ENCODE measurements around the gene CTXND2. TPM values are rescaled to one million over a fixed set of nuclear protein-coding genes. Genes with fewer than 3 reads are reported as not detected.
"Not testable (repeated sequence)": the region's sequence is repeated elsewhere in the genome, so short reads cannot be mapped to it uniquely, and the experiment has no call there.

CTXND2 gene
- total and polyA plus RNA-seq, 2 of the 13 experiments (the other 11 are each of a cell fraction or from before 2014, with no cell fraction given) = not detected

DNA sequence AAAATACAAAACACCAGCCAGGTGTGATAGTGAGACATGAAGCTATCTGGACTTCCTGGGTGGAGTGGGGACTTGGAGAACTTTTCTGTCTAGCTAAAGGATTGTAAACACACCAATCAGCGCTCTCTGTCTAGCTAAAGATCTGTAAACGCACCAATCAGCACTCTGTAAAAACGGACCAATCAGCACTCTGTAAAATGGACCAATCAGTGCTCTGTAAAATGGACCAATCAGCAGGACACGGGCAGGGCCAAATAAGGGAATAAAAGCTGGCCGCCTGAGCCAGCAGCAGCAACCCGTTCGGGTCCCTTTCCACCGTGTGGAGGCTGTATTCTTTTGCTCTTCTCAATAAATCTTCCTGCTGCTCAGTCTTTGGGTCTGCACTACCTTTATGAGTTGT lies 12.9 kb downstream of the CTXND2 start:
- FAIRE-seq; H2AFZ ChIP-seq (ENCODE audit: low read length): not testable (repeated sequence)
- WGBS (ENCODE audit: low lambda C conversion rate) = 38% methylated on average over 8 of the region's 8 CpGs

More for the DNA sequence above, 12.9 kb downstream of the CTXND2 start:
- H3K4me3 ChIP-seq (replicated peaks in 1 of 3; ENCODE audit: insufficient read depth in 1 of 3, low read depth in 2 of 3, low read length in 3 of 3); CTCF ChIA-PET (ENCODE audit: low intra/inter-chr PET ratio, low total read pairs); H3K9me3 ChIP-seq (ENCODE audit: low read length); H3K4me2 ChIP-seq (ENCODE audit: low read depth, low read length); H3K9ac ChIP-seq (ENCODE audit: insufficient read depth, low read depth, low read length); H3K36me3 ChIP-seq (replicated peaks in 1 of 2; ENCODE audit: control insufficient read depth in 1 of 2, insufficient read depth in 2 of 2, low read length in 2 of 2); in situ Hi-C loops (cut with HindIII; ENCODE audit: extremely low pct_ligation_motif_present, low pct_unique_long_range_greater_than_20kb); BruUV-seq (replicated peaks); DNase-seq (ENCODE audit: low spot score); H3K79me2 ChIP-seq (ENCODE audit: insufficient read depth, low read length); H4K20me1 ChIP-seq (ENCODE audit: insufficient read depth, low read length); H3K27ac ChIP-seq (ENCODE audit: extremely low read length, insufficient read depth, low read length); ATAC-seq; intact Hi-C loops (cut with micrococcal nuclease; ENCODE audit: unreplicated experiment); H3K27me3 ChIP-seq (ENCODE audit: control insufficient read depth in 1 of 2, insufficient read depth in 2 of 2, low read length in 2 of 2); H3K4me1 ChIP-seq (ENCODE audit: insufficient read depth, low read length); TF ChIP-seq USF2 (IDR thresholded peaks at IDR 0.05; ENCODE audit: low read depth, low read length): not testable (repeated sequence)
- TF ChIP-seq ZMYM4 (CRISPR knock-in tag; IDR thresholded peaks at IDR 0.05) (peak; percentile 63), MAFF (IDR thresholded peaks at IDR 0.05; ENCODE audit: low read depth, low read length) (peak; percentile 31; the same call in 1 of the 2 replicates), MAFK (conservative IDR thresholded peaks at IDR 0.05 in 1 of 2, IDR thresholded peaks at IDR 0.05 in 1 of 2; ENCODE audit: low read length in 2 of 2) (peak in 1 of 2 experiments; percentile 40; a peak in 1 of 4 replicates), NFYC (CRISPR knock-in tag; IDR thresholded peaks at IDR 0.05) (peak; percentile 71), NFYB (CRISPR knock-in tag; IDR thresholded peaks at IDR 0.05) (peak; percentile 73), SRF (IDR thresholded peaks at IDR 0.05; ENCODE audit: low read depth, low read length) (peak; percentile 88), USF2 (CRISPR knock-in tag; IDR thresholded peaks at IDR 0.05; ENCODE audit: borderline replicate concordance) (peak; percentile 17; the same call in 1 of the 2 replicates)
- POLR2A ChIA-PET = interaction anchor here (0.9 kb wide), 1 partner anchor 23 kb away, joined by 4 read pairs; the partner anchor contains the start of gene ARNT
